Neural progenitor cell (in vitro differentiated cells): ENCODE data around the gene HEXD.

Source experiments
- CTCF ChIP-seq: fragments of 200-600 bp; sonication (generic); IDR thresholded peaks from 2 replicates; pipeline ENCODE4 v1.5.1; 2017; ENCODE audit warnings: antibody characterized with exemption, mild to moderate bottlenecking
- EZH2 ChIP-seq: fragments of 200-600 bp; sonication (generic); IDR thresholded peaks from 2 replicates; pipeline ENCODE4 v1.6.1; 2017; ENCODE audit warnings: antibody characterized with exemption, mild to moderate bottlenecking, moderate library complexity
- EZH2phosphoT487 ChIP-seq: fragments of 200-600 bp; sonication (generic); IDR thresholded peaks from 2 replicates; pipeline ENCODE4 v1.6.1; 2017; ENCODE audit warnings: antibody characterized with exemption

GRCh38 chr17:82433560-82434215, 15.5 kb downstream of the HEXD start:
- TF ChIP-seq CTCF (no peak), EZH2 (no peak), EZH2phosphoT487 (no peak)
